CD4-positive, CD25-positive, alpha-beta regulatory T cell (primary cell): ENCODE measurements around the gene ASMTL. TPM values are rescaled to one million over a fixed set of nuclear protein-coding genes. Genes with fewer than 3 reads are reported as not detected.
"Not testable (repeated sequence)": the region's sequence is repeated elsewhere in the genome, so short reads cannot be mapped to it uniquely, and the experiment has no call there.

Experiments
- ATAC-seq, 2 donors: fragments of 150-1000 bp; cut with Tn5 transposase; one replicate each; pipeline ENCODE4 v1.10.0; 2021; ENCODE audit warnings: low read depth in 2 of 2, moderate number of reproducible peaks in 2 of 2, moderate library complexity in 1 of 2
- DNase-seq, 3 donors: peaks; one replicate each; pipeline versions ENCODE4 v3.0.0 to v3.0.0-alpha.2; 2012 to 2022; ENCODE audit warnings: mixed read lengths in 1 of 3
- H3K27ac ChIP-seq: one replicate; pipeline ENCODE4 v1.7.0; 2013; ENCODE audit warnings: mild to moderate bottlenecking, low read length; ENCODE audit not compliant: insufficient read depth, poor library complexity, severe bottlenecking
- H3K27me3 ChIP-seq: one replicate; pipeline ENCODE4 v1.7.0; 2013; ENCODE audit warnings: low read length; ENCODE audit not compliant: control insufficient read depth, insufficient read depth
- H3K36me3 ChIP-seq: one replicate; pipeline ENCODE4 v1.7.0; 2013; ENCODE audit warnings: mild to moderate bottlenecking, low read length, moderate library complexity; ENCODE audit not compliant: control insufficient read depth, insufficient read depth
- H3K4me1 ChIP-seq: 2 replicates; pipeline ENCODE4 v1.7.0; 2013; ENCODE audit warnings: mild to moderate bottlenecking, low read length; ENCODE audit not compliant: insufficient read depth, control insufficient read depth, poor library complexity, severe bottlenecking
- H3K4me3 ChIP-seq: one replicate; pipeline ENCODE4 v1.7.0; 2013; ENCODE audit warnings: low read depth, mild to moderate bottlenecking, low read length, moderate library complexity
- H3K9me3 ChIP-seq, 2 experiments: 1 replicate in 1 of 2; 2 replicates in 1 of 2; pipeline ENCODE4 v1.7.0; 2013; ENCODE audit warnings: low read length in 2 of 2, mild to moderate bottlenecking in 1 of 2, moderate library complexity in 1 of 2; ENCODE audit not compliant: control insufficient read depth in 2 of 2
- H3K27ac Mint-ChIP-seq, 3 donors: one replicate each; pipeline ENCODE4 v1.8.0; 2020 to 2022; ENCODE audit warnings: mild to moderate bottlenecking in 3 of 3, mixed read lengths in 3 of 3, moderate library complexity in 2 of 3
- H3K27me3 Mint-ChIP-seq: one replicate; pipeline ENCODE4 v1.8.0; 2022; ENCODE audit warnings: mild to moderate bottlenecking, mixed read lengths
- H3K36me3 Mint-ChIP-seq: one replicate; pipeline ENCODE4 v1.8.0; 2020; ENCODE audit warnings: mixed read lengths
- H3K4me1 Mint-ChIP-seq, 4 donors: one replicate each; pipeline ENCODE4 v1.8.0; 2020 to 2022; ENCODE audit warnings: mixed read lengths in 4 of 4, mild to moderate bottlenecking in 1 of 4
- H3K4me3 Mint-ChIP-seq, 4 donors: one replicate each; pipeline ENCODE4 v1.8.0; 2020 to 2022; ENCODE audit warnings: mild to moderate bottlenecking in 4 of 4, mixed read lengths in 4 of 4, moderate library complexity in 3 of 4
- H3K9me3 Mint-ChIP-seq, 7 donors: one replicate each; pipeline ENCODE4 v1.8.0; 2020 to 2022; ENCODE audit warnings: mixed read lengths in 7 of 7, mild to moderate bottlenecking in 3 of 7, moderate library complexity in 2 of 7
- polyA plus RNA-seq, 4 donors: library from polyadenylated mRNA; unstranded; fragments of 300-500 nt; fragmentation: Illumina TruSeq; gene quantifications; one replicate each; pipeline ENCODE4 v1.2.3, GENCODE V29; 2021
- total RNA-seq: library from RNA; stranded (reverse); gene quantifications from one replicate; pipeline ENCODE4 v1.2.3, GENCODE V29; 2022

ASMTL gene
- total and polyA plus RNA-seq, 5 donors from 2014 or later, result 32.1 to 50.1 (median 44.6) TPM

GRCh38 chrX:1417921-1418771, 34.6 kb downstream of the ASMTL start:
- H3K27me3 ChIP-seq, result no peaks in the 10 kb centered on the region
- DNase-seq (no peak), ATAC-seq (no peak)
- Mint-ChIP-seq H3K27ac (no peak overlapping the region), H3K9me3 (peaks cover 0 to 24% (median 2%) of the 10 kb centered on the region in 7 donors), H3K4me1 (peaks cover 0 to 6% (median 2%) of the 10 kb centered on the region in 4 donors), H3K36me3 (peaks cover 30% of the 10 kb centered on the region), H3K27me3 (no peaks in the 10 kb centered on the region), H3K4me3 (no peak overlapping the region)
- H3K36me3 ChIP-seq, result peaks cover 21% of the 10 kb centered on the region
- H3K4me1 ChIP-seq, result no peaks in the 10 kb centered on the region
- peaks cover 14 to 22% of the 10 kb centered on the region in 2 experiments for H3K9me3 ChIP-seq
- no peak overlapping the region for H3K4me3 ChIP-seq
- no peak overlapping the region for H3K27ac ChIP-seq

DNA sequence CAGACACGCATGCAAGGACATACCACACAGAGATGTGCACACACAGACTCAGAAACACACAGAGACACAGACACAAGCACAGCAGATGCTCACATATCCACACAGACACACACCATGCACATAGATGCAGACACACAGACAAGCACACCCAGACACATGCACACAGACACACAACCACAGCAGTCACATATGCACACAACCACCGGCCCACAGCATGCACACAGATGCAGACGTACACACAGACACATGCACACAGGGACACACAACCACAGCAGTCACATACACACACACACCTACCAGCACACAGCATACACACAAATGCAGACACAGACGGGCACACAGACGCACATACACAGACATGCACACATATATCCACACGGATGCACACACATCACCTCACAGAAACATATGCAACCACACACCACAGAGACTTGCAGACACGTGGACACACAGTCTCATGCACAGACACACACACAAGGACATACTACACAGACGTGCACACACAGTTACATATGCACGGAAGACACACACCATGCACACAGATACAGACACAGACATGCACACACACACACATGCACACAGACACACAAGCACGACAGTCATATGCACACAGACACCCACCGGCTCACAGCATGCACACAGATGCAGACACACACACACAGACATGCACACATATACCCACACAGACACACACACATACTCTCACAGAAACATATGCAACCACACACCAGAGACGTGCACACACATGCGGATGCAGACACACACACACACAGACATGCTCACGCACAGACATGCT, 35.5 kb downstream of the ASMTL start:
- Histone ChIP-seq H3K27me3 (no peaks in the 10 kb centered on the region), H3K9me3 (peaks cover 7 to 12% of the 10 kb centered on the region in 2 experiments), H3K4me1 (no peaks in the 10 kb centered on the region), H3K36me3 (peaks cover 15% of the 10 kb centered on the region), H3K4me3 (no peak overlapping the region), H3K27ac (no peak overlapping the region)
- Mint-ChIP-seq H3K27ac (no peak overlapping the region), H3K36me3 (peaks cover 37% of the 10 kb centered on the region), H3K4me1 (peaks cover 0 to 6% (median 2%) of the 10 kb centered on the region in 4 donors), H3K27me3 (no peaks in the 10 kb centered on the region), H3K4me3 (no peak overlapping the region), H3K9me3 (peaks cover 0 to 17% (median 2%) of the 10 kb centered on the region in 7 donors)
- ATAC-seq (no peak), DNase-seq (no peak)

- DNase-seq, result no peak
- H3K9me3 ChIP-seq, result peaks cover 1 to 5% of the 10 kb centered on the region in 2 experiments
- Mint-ChIP-seq H3K36me3 (peaks cover 31% of the 10 kb centered on the region), H3K9me3 (peaks cover 0 to 11% (median 0%) of the 10 kb centered on the region in 7 donors), H3K4me3 (no peak overlapping the region), H3K4me1 (peaks cover 0 to 6% (median 2%) of the 10 kb centered on the region in 4 donors), H3K27me3 (no peaks in the 10 kb centered on the region), H3K27ac (no peak overlapping the region)
- H3K27ac ChIP-seq, result no peak overlapping the region
- H3K36me3 ChIP-seq, result peaks cover 16% of the 10 kb centered on the region
- ATAC-seq, result no peak
- no peaks in the 10 kb centered on the region for H3K27me3 ChIP-seq
- no peaks in the 10 kb centered on the region for H3K4me1 ChIP-seq
- H3K4me3 ChIP-seq, result no peak overlapping the region
Measured at GRCh38 chrX:1416327-1416784, 36.4 kb downstream of the ASMTL start.

GRCh38 chrX:1412551-1413161, 40.1 kb downstream of the ASMTL start:
- Mint-ChIP-seq H3K9me3 (peaks cover 0 to 2% (median 0%) of the 10 kb centered on the region in 7 donors), H3K27me3 (no peaks in the 10 kb centered on the region), H3K27ac (no peak overlapping the region), H3K4me3 (no peak overlapping the region), H3K4me1 (peaks cover 0 to 3% (median 0%) of the 10 kb centered on the region in 4 donors), H3K36me3 (peaks cover 25% of the 10 kb centered on the region)
- H3K36me3 ChIP-seq, result peaks cover 12% of the 10 kb centered on the region
- H3K27me3 ChIP-seq, result no peaks in the 10 kb centered on the region
- no peak for DNase-seq
- ATAC-seq, result no peak
- no peaks in the 10 kb centered on the region for H3K9me3 ChIP-seq
- H3K27ac ChIP-seq, result no peak overlapping the region
- H3K4me1 ChIP-seq, result no peaks in the 10 kb centered on the region
- H3K4me3 ChIP-seq, result no peak overlapping the region

DNA sequence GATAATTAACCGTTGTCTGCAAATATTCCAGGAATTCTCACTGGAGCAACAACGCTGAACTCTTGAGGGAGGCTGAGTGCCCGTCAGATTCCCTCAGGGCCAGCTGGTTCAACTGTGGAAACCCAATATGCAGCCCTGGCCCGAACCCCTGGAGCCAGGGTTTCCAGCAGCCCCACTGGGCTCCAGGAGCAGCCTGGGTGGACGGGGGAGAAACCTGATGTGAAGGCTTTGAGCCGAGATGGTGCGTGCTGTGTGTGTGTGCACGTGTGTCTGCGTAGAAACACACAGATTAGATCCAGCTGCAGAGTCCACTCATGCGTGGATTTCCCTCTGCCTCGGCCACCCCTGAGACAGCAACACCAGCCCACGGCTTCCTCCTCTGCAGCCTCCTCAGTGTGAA, 41.4 kb downstream of the ASMTL start:
- Histone ChIP-seq H3K36me3 (peaks cover 25% of the 10 kb centered on the region), H3K4me3 (no peak overlapping the region), H3K4me1 (no peaks in the 10 kb centered on the region), H3K27me3 (no peaks in the 10 kb centered on the region), H3K27ac (no peak overlapping the region), H3K9me3 (no peaks in the 10 kb centered on the region)
- peaks cover 0 to 3% (median 0%) of the 10 kb centered on the region in 4 donors for H3K4me1 Mint-ChIP-seq
- ATAC-seq (no peak), DNase-seq (no peak)
- H3K4me3 Mint-ChIP-seq, result no peak overlapping the region
- peaks cover 0 to 2% (median 0%) of the 10 kb centered on the region in 7 donors for H3K9me3 Mint-ChIP-seq
- H3K27me3 Mint-ChIP-seq, result no peaks in the 10 kb centered on the region
- H3K36me3 Mint-ChIP-seq, result peaks cover 25% of the 10 kb centered on the region
- H3K27ac Mint-ChIP-seq, result no peak overlapping the region

GRCh38 chrX:1407035-1407434, 45.7 kb downstream of the ASMTL start:
- Mint-ChIP-seq H3K9me3 (peaks cover 0 to 2% (median 0%) of the 10 kb centered on the region in 7 donors), H3K36me3 (peaks cover 8% of the 10 kb centered on the region), H3K4me1 (no peaks in the 10 kb centered on the region), H3K27ac (no peak overlapping the region), H3K4me3 (no peak overlapping the region), H3K27me3 (no peaks in the 10 kb centered on the region)
- Histone ChIP-seq H3K9me3 (no peaks in the 10 kb centered on the region), H3K36me3 (peaks cover 57% of the 10 kb centered on the region), H3K27ac (no peak overlapping the region), H3K27me3 (no peaks in the 10 kb centered on the region), H3K4me3 (no peak overlapping the region), H3K4me1 (no peaks in the 10 kb centered on the region)
- ATAC-seq, result no peak
- no peak for DNase-seq

GRCh38 chrX:1405769-1406168, 46.9 kb downstream of the ASMTL start:
- not testable (repeated sequence) for H3K27me3 ChIP-seq, ATAC-seq, H3K4me3 ChIP-seq, H3K36me3 Mint-ChIP-seq, H3K4me1 ChIP-seq, DNase-seq, H3K9me3 Mint-ChIP-seq, H3K27ac Mint-ChIP-seq, H3K4me3 Mint-ChIP-seq, H3K27me3 Mint-ChIP-seq, H3K4me1 Mint-ChIP-seq, H3K27ac ChIP-seq, H3K9me3 ChIP-seq
- peaks cover 49% of the 10 kb centered on the region for H3K36me3 ChIP-seq
